Measurements from ENCODE around the gene ICAM4. TPM values are rescaled to one million over a fixed set of nuclear protein-coding genes. Genes with fewer than 3 reads are reported as not detected.

ICAM4 gene
- polyA plus RNA-seq, 1 donor from 2014 or later, result not detected

DNA sequence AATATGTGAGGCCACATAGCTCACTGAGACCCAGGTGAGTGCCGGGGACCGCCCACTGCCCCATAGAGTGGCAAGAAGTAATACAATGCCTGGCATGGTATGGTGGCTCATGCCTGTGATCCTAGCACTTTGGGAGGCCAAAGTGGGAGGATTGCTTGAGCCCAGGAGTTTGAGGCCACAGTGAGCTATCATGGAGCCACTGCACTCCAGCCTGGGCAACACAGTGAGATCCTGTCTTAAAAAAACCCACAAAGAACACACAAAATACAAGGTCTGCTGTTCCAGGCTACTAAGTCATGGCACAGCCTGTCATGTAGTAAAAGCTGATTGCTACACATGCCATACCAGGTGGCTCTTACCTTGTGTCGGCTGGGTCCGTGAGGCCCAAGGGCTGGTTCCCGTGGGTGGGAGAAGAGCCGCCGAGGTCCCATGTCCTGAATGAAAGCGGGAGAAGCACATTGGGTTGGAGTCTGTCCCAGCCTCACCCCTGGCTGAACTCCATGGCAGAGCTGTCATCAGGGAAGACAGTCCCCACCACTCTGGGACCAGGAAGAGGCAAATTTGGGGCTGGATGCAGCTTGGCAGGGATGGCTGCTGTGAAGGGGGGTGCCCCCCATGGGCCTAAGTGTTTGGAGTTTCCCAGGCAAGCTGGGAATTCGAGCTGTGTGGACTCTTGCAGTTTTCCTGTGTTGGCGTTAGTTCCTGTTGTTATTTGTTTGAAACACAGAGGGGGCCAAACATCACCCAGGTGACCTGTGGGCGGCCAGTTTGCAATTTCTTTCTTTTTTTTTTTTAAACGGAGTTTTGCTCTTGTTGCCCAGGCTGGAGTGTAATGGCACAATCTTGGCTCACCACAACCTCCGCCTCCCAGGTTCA lies 32.3 kb downstream of the ICAM4 start:
- no peak overlapping the region for H2AFZ ChIP-seq (ENCODE audit: low read depth, low read length)
- H3K36me3 ChIP-seq (ENCODE audit: insufficient read depth, low read length), result no peaks in the 10 kb centered on the region
- TF ChIP-seq MXI1 (conservative IDR thresholded peaks at IDR 0.05; ENCODE audit: poor library complexity, severe bottlenecking) (no peak), EP300 (conservative IDR thresholded peaks at IDR 0.05; ENCODE audit: poor library complexity, severe bottlenecking) (no peak), RAD21 (conservative IDR thresholded peaks at IDR 0.05) (no peak), POLR2AphosphoS5 (IDR thresholded peaks at IDR 0.05) (no peak), SMC3 (conservative IDR thresholded peaks at IDR 0.05; ENCODE audit: poor library complexity) (no peak), EZH2 (IDR thresholded peaks at IDR 0.05; ENCODE audit: borderline replicate concordance, insufficient read depth, low read length, poor library complexity, severe bottlenecking) (no peak), TAF1 (IDR thresholded peaks at IDR 0.05; ENCODE audit: low read depth) (no peak)
- TF ChIP-seq, protein P1, sequence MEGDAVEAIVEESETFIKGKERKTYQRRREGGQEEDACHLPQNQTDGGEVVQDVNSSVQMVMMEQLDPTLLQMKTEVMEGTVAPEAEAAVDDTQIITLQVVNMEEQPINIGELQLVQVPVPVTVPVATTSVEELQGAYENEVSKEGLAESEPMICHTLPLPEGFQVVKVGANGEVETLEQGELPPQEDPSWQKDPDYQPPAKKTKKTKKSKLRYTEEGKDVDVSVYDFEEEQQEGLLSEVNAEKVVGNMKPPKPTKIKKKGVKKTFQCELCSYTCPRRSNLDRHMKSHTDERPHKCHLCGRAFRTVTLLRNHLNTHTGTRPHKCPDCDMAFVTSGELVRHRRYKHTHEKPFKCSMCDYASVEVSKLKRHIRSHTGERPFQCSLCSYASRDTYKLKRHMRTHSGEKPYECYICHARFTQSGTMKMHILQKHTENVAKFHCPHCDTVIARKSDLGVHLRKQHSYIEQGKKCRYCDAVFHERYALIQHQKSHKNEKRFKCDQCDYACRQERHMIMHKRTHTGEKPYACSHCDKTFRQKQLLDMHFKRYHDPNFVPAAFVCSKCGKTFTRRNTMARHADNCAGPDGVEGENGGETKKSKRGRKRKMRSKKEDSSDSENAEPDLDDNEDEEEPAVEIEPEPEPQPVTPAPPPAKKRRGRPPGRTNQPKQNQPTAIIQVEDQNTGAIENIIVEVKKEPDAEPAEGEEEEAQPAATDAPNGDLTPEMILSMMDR (IDR thresholded peaks at IDR 0.05; ENCODE audit: poor library complexity, severe bottlenecking), result no peak
- TF ChIP-seq, protein P2, sequence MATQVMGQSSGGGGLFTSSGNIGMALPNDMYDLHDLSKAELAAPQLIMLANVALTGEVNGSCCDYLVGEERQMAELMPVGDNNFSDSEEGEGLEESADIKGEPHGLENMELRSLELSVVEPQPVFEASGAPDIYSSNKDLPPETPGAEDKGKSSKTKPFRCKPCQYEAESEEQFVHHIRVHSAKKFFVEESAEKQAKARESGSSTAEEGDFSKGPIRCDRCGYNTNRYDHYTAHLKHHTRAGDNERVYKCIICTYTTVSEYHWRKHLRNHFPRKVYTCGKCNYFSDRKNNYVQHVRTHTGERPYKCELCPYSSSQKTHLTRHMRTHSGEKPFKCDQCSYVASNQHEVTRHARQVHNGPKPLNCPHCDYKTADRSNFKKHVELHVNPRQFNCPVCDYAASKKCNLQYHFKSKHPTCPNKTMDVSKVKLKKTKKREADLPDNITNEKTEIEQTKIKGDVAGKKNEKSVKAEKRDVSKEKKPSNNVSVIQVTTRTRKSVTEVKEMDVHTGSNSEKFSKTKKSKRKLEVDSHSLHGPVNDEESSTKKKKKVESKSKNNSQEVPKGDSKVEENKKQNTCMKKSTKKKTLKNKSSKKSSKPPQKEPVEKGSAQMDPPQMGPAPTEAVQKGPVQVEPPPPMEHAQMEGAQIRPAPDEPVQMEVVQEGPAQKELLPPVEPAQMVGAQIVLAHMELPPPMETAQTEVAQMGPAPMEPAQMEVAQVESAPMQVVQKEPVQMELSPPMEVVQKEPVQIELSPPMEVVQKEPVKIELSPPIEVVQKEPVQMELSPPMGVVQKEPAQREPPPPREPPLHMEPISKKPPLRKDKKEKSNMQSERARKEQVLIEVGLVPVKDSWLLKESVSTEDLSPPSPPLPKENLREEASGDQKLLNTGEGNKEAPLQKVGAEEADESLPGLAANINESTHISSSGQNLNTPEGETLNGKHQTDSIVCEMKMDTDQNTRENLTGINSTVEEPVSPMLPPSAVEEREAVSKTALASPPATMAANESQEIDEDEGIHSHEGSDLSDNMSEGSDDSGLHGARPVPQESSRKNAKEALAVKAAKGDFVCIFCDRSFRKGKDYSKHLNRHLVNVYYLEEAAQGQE (IDR thresholded peaks at IDR 0.05; ENCODE audit: borderline replicate concordance), result no peak
- H3F3A ChIP-seq (ENCODE audit: insufficient read depth, low read length, poor library complexity, severe bottlenecking), result no peaks in the 10 kb centered on the region
- no peak overlapping the region for H3K27ac ChIP-seq (ENCODE audit: low read length)
- H3K79me2 ChIP-seq (replicated peaks; ENCODE audit: insufficient read depth, low read length), result no peaks in the 10 kb centered on the region
- H3K27me3 ChIP-seq (ENCODE audit: insufficient read depth, low read depth, low read length), result no peaks in the 10 kb centered on the region
- no peak overlapping the region for H3K4me2 ChIP-seq (ENCODE audit: low read length)
- no peaks in the 10 kb centered on the region for H4K20me1 ChIP-seq (ENCODE audit: insufficient read depth)
- no peak overlapping the region for H3K9ac ChIP-seq (ENCODE audit: low read length)
- no peak overlapping the region for H3K4me3 ChIP-seq (ENCODE audit: low read length)
- H3K9me2 ChIP-seq (ENCODE audit: insufficient read depth, low read length), result no peaks in the 10 kb centered on the region
- H3K9me3 ChIP-seq (ENCODE audit: low read length), result no peaks in the 10 kb centered on the region

DNA sequence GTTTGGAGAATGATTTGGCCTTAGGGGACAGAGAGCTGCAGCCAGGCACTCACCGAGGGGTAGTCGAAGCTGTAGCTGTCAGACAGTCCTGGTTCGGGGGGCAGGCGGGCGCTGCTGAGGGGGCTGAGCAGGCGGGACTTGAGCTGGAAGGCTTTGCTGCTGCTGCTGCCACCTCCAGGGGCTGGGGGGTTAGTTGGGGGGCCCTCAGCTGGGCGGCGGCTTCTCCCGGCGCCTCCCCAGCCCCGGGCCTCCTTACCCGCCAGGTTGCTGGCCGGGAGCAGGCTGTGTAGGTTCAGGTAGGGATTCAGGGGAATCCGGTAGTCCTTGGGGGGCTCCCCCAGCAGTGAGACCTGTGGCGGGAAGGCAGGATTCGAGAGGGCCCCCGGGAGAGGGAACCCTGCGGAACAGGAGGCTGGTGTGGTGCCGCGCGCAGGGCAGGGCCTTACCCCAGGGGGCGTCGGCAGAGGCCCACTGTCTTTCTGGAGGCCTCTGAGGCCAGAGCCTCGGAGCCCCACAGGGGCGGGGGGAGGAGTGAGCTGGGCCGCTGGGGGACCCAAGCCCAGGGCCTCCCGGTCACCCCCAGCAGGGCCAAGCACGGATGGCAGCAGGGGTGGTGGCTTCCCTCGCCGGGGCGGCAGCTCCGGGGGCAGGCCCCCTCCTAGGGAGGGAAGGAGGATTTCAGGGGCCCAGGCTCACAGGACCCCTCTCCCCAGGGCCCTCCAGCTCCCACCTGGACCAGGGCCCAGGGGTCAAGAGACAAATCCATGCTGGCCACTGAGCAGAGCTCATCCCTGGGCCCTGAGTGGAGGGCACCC lies 34.1 kb downstream of the ICAM4 start:
- Histone ChIP-seq H3K79me2 (replicated peaks; ENCODE audit: insufficient read depth, low read length) (no peaks in the 10 kb centered on the region), H3K9ac (ENCODE audit: low read length) (no peak overlapping the region), H3K27ac (ENCODE audit: low read length) (no peak overlapping the region), H3K4me2 (ENCODE audit: low read length) (no peak overlapping the region), H3K4me3 (ENCODE audit: low read length) (no peak overlapping the region), H2AFZ (ENCODE audit: low read depth, low read length) (no peak overlapping the region), H3F3A (ENCODE audit: insufficient read depth, low read length, poor library complexity, severe bottlenecking) (no peaks in the 10 kb centered on the region), H3K9me3 (ENCODE audit: low read length) (no peaks in the 10 kb centered on the region), H3K36me3 (ENCODE audit: insufficient read depth, low read length) (no peaks in the 10 kb centered on the region), H4K20me1 (ENCODE audit: insufficient read depth) (no peaks in the 10 kb centered on the region), H3K9me2 (ENCODE audit: insufficient read depth, low read length) (no peaks in the 10 kb centered on the region), H3K27me3 (ENCODE audit: insufficient read depth, low read depth, low read length) (no peaks in the 10 kb centered on the region)
- TF ChIP-seq MXI1 (conservative IDR thresholded peaks at IDR 0.05; ENCODE audit: poor library complexity, severe bottlenecking), result no peak
- no peak for TF ChIP-seq EP300 (conservative IDR thresholded peaks at IDR 0.05; ENCODE audit: poor library complexity, severe bottlenecking)

All from neural cell (in vitro differentiated cells).